GM18499 (cell line): ENCODE results near the gene TNPO2.

Source experiments
- ATAC-seq: cut with Tn5 transposase; IDR thresholded peaks from one replicate; pipeline ENCODE4 v1.9.1; 2021; ENCODE audit warnings: moderate number of reproducible peaks; ENCODE audit not compliant: insufficient read depth, unreplicated experiment

The TNPO2 gene

DNA sequence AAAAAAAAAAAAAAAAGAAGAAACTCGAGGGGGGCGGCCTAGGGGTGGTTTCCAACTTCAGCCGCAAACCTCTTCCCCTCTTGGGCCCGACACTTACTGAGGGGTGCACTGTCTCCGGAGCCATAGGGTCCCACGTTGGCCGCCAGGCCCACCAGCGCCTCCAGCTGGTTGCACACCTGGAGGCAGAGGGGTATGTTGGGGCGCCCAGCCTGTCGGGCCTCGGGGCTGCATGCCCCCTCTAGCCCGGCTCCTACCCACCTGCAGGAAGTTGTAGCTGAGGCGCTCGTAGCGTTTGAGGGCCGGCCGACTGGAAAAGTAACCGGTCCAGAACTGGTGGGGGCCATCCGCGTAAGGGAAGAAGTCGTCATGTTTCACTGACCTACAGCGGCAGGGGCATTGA lies 65.8 kb downstream of the TNPO2 start:
- no peak for ATAC-seq

DNA sequence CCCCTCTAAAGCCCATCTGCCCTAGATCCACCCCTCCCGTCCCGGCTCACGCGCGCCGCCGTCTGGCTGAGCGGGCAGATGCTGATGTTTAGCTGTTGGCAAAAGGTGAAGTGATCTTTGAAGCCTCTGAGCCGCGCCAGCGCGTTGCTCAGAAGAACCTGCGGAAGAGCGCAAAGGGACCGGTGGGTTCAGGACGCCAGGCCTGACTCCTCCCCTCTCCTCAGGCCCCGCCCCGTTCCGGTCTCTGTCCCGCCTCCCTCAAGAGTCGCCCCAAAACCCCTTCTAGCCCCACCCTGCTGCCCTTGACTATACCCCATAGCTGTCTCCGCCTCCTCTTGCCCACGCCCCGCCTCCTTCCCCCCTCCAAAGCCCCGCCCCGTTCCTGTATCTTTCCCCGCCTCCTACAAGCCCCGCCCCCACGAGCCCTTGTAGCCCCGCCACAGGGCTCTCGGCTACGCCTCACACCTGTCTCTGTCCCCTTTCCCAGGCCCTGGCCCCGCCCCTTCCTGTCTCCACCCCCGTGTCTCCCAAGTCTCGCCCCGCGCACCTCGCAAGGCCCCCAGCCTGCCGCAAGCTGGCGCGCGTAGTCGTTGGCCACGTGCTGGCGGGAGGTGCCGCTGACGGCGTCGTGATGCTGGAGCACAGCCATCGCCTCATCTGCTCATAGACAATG lies 66.7 kb downstream of the TNPO2 start:
- no peak for ATAC-seq

DNA sequence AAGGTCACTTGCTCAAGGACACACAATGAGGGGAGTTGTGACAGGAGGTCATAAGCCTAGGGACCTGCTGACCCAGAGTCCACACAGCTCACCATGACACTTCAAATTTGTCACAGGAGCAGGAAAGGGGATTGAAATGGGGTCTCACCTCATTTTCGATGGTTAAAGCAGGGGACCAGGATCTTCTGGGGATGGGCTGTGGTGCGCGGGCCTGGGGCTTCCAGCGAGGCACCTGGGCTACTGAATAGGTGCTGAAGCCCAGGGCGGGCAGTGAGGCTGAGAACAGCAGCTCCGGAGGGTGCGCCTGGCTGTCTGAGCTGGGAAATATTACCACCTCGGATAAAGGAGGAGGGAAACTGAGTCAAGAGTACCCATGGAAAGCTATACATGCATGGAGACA lies 68.2 kb downstream of the TNPO2 start:
- ATAC-seq: no peak

DNA sequence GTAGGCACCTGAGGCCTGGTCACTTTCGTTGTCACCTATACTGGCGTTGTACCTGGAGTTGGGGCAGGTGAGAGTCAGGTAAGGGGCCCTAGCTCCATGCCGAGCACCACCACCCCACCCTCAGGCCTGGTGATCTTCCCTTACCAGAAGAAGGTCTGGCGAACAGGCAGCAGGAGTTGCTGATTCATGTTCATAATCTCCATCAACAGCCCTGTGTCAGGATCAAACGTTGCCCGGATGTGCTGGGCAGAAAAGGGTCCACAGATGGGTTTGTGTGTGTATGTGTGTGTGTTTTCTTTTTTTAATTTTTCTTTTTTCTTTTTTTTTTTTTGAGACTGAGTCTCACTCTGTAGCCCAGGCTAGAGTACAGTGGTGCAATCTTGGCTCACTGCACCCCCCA lies 71.5 kb downstream of the TNPO2 start:
- ATAC-seq: no peak

DNA sequence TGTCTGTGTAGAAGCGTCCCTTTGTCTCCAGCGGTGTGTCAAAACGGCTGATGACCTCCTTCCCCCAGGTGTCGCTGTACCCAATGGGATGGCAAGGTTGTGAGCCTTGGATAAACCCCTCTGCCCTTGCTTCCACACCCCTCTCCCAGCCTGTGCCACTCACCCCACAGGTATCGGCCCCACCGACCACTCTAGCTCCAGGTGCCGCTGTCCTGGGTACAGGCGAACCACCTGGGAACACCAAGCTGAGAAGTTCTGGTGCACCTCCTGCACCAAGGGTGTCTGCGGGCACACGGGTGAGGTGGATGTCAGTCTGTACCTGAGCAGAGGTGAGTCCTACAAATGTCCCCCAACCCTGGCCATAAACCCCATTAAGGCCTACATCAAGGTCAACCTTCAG lies 73.8 kb downstream of the TNPO2 start:
- ATAC-seq: no peak
